NCI-H2081 (cell line): ENCODE results near the gene AGFG1.
"Not testable (repeated sequence)": the region's sequence is repeated elsewhere in the genome, so short reads cannot be mapped to it uniquely, and the experiment has no call there.

Source experiments
- DNase-seq, 2 experiments: peaks; one replicate each; lab custom pipeline; 2025; lab: John Stamatoyannopoulos, UW

Gene AGFG1

GRCh38 chr2:227499627-227500300, 27.8 kb downstream of the AGFG1 start:
- no peak for DNase-seq

GRCh38 chr2:227500301-227500630, 28.3 kb downstream of the AGFG1 start:
- DNase-seq = no peak

- DNase-seq = no peak
These were observed 31.8 kb downstream of the AGFG1 start for GRCh38 chr2:227503433-227504406.

GRCh38 chr2:227504700-227505099, 32.7 kb downstream of the AGFG1 start:
- DNase-seq = no peak

- no peak for DNase-seq
These were observed 34.5 kb downstream of the AGFG1 start for GRCh38 chr2:227506456-227506855.

- DNase-seq = no peak
These were observed 36.0 kb downstream of the AGFG1 start for GRCh38 chr2:227507963-227508362.

GRCh38 chr2:227509076-227509475, 37.1 kb downstream of the AGFG1 start:
- DNase-seq = no peak

GRCh38 chr2:227509824-227510619, 38.1 kb downstream of the AGFG1 start:
- DNase-seq = no peak

- DNase-seq = no peak
These were observed 38.6 kb downstream of the AGFG1 start for GRCh38 chr2:227510620-227510958.

GRCh38 chr2:227511239-227511930, 39.4 kb downstream of the AGFG1 start:
- DNase-seq = no peak

GRCh38 chr2:227511955-227512354, 40.0 kb downstream of the AGFG1 start:
- no peak for DNase-seq

- no peak for DNase-seq
These were observed 41.2 kb downstream of the AGFG1 start for GRCh38 chr2:227513113-227513512.

- DNase-seq = no peak
These were observed 43.8 kb downstream of the AGFG1 start for GRCh38 chr2:227515742-227516141.

- DNase-seq = no peak
These were observed 45.8 kb downstream of the AGFG1 start for GRCh38 chr2:227517724-227518123.

GRCh38 chr2:227518278-227518865, 46.4 kb downstream of the AGFG1 start:
- DNase-seq = not testable (repeated sequence)

GRCh38 chr2:227521178-227521577, 49.2 kb downstream of the AGFG1 start:
- not testable (repeated sequence) for DNase-seq

- DNase-seq = no peak
These were observed 52.7 kb downstream of the AGFG1 start for GRCh38 chr2:227524665-227525064.

- DNase-seq = no peak
These were observed 55.4 kb downstream of the AGFG1 start for GRCh38 chr2:227527351-227527750.

GRCh38 chr2:227528803-227529202, 56.8 kb downstream of the AGFG1 start:
- DNase-seq = no peak

- DNase-seq = no peak
These were observed 57.9 kb downstream of the AGFG1 start for GRCh38 chr2:227529871-227530270.

- DNase-seq = no peak
These were observed 62.8 kb downstream of the AGFG1 start for GRCh38 chr2:227534714-227535113.

GRCh38 chr2:227536445-227536844, 64.5 kb downstream of the AGFG1 start:
- DNase-seq = peak; percentile 4 to 56
